Activated CD4-positive, CD25-positive, alpha-beta regulatory T cell treated with anti-CD3 and anti-CD28 coated beads, Interleukin-2, amount 50 U/mL, for 24 hours (primary cell): ENCODE data around the gene RBP2.

Experiments used
- ATAC-seq, 2 donors: fragments of 150-1000 bp; cut with Tn5 transposase; one replicate each; pipeline ENCODE4 v1.10.0; 2021; ENCODE audit warnings: mild to moderate bottlenecking in 1 of 2, moderate library complexity in 1 of 2

RBP2 gene

DNA sequence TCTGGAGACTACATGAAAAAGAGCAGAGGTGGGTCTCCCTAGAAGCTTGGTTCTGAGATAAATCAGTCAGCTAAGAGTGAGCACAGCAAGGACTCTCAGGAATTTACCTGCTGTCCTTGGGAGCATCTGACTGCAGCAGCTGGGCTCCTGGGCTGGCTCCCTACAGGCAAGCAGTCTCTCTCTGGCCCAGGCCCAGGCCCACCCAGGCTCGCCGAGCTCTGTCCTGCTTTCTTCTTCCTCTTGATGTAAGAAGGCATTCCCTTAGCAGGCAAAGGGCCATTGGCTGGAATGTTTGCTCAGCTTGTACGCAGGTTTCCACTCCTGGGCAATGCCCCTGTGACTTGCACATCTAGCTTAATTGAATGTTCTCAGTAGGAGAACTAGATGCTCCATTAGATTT lies 4.3 kb upstream of the RBP2 start:
- ATAC-seq = no peak

DNA sequence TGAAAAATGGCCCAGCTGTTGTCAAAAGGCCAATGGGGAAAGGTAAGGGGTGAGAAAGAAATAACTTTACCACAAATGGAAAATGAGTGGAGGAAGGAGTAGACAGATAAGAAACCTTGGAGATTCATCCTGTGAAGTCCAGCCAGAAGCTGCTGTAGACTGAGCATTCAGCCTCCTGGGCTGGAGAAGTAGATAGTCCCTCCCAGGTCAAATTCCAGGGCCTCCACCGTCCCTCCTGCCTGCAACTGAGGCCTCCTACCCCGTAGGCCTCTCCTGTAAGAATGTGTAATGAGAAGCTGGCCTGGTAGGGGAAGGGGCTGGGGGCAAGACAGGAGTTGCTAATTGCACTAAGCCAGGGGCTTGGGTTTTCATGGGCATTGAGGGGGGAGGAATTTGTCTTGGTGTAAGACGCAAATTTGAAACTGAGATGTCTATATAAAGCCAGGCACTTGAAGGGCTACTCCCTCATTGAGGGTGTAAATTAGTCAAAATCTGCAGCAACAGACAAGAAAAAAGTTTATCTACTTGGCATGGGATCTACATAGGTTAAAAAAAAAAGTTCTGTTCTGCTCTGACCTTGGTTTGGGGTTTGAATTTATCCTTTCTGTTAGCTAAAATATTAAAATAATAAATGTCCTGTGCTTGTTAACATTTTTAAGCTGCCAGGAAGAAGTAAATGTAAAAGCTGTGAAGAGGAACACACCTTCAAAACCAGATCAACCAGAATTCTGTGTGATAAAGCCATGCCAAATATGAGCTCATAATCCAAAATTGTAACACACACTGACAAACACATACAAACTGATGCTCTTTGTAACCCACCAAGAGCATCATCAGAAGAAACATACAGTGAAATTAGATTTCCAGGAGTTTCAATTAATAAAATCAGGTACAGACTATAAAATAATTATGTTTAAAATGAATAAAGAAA lies 1.7 kb upstream of the RBP2 start:
- ATAC-seq = no peak

GRCh38 chr3:139473155-139473771 lies 3.1 kb downstream of the RBP2 start:
- ATAC-seq = no peak

DNA sequence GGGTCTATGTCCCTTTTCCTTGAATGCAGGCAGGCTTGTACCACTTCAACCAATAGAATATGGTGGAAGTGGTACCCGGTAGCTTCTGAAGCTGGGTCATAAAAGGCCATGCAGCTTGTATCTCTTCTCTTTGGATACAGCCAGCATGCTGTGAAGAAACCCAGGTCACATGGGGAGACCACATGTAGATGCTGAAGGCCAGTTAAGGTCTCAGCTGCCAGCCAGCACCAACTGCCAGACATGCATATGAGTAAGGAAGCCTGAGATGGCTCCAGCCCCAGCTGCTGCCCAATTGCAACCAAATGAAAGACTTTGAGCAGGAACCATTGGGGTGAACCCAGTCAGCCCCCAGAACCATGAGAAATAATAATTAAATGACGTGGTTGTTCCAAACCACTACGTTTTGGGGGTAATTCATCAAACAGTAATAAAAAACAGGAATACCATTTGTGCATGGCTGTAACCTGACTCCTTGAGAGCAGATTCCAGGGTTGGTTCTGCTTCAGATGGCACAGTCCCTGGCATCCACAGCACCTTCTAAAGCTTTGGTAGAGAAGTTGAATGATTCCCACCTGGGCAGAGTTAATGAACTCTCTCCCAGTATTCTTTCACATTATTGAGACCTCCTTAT lies 3.8 kb downstream of the RBP2 start:
- no peak for ATAC-seq

- ATAC-seq = no peak
Observed at GRCh38 chr3:139470199-139470598, 6.1 kb downstream of the RBP2 start.

GRCh38 chr3:139468399-139468798 lies 7.9 kb downstream of the RBP2 start:
- no peak for ATAC-seq

GRCh38 chr3:139466360-139466759 lies 10.0 kb downstream of the RBP2 start:
- ATAC-seq = no peak

DNA sequence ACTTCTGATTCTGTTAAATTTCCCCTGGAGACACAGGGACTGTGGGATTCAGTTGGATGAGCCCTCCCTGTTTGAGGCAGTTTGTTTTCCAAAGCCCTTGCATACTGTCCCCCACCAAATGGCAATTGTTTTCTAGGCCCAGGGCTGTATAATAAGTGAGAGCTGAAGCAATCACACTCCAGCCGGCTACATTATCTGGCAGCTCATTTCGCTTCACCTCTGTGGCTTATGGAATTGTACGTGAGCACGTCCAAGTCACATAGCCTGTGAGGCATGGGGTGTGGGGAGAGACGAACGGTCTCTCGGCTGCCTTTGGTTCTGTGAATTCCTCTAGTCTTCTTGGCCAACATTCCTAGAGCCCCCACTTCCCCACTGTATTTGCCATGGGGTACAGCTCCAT lies 10.7 kb downstream of the RBP2 start:
- no peak for ATAC-seq

DNA sequence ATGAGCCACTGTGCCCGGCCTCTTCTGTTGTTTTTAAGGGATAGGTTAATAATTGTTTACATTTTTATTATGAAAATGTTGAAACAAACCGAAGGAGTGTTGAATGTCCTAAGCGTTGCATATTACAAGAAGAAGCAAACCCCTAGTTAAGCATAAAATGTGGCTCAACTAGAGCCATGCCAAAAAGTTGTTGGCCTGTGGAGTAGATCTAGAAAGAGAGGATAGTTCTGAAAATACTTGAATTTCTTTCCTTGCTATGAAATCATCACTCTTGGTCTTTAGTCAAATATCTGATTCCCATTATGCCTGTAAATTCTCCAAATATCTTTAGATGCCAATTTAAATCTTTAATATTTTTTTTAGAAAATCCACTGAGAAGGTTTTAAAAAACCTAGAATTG lies 12.8 kb downstream of the RBP2 start:
- ATAC-seq = no peak

DNA sequence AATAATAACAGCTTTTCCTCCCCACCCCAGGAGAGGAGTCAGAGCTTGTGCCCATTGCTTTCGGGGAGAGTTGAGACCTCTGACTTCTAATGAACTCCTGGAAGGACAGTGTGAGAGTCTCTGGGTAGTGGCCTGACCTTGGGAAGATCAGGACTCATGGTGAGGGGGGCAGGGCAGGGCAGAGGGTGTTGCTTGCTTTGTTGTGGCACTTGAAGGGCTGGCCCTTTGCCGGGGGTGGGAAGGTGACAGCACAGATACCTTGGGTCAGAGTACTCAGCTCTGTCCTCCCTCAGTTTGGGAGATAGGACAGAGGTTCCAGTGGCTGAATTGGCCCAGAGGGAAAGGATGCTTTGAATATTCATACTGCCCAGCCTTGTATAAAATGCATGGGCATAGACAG lies 15.8 kb downstream of the RBP2 start:
- ATAC-seq = no peak

- no peak for ATAC-seq
Observed at GRCh38 chr3:139460076-139460475, 16.2 kb downstream of the RBP2 start.

GRCh38 chr3:139458348-139458747 lies 18.0 kb downstream of the RBP2 start:
- no peak for ATAC-seq

DNA sequence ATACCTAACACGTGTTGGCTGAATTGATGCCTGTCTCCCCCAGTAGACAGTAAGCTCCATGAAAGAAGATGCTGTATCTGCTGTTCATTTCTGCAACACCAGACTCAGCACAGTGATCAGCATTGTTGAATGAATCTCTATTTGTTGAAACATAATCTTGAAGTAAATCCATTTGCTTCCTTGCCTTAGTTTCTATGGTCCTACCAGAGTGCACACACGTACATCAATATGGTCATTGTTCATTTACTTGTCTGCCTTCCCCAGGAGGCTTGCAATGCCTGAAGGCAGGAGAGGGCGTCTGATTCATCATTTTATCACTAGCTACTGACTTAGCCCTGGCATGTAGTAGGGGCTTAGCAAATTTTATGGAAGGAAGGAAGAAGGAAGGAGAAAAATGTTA lies 19.2 kb downstream of the RBP2 start:
- ATAC-seq = no peak

DNA sequence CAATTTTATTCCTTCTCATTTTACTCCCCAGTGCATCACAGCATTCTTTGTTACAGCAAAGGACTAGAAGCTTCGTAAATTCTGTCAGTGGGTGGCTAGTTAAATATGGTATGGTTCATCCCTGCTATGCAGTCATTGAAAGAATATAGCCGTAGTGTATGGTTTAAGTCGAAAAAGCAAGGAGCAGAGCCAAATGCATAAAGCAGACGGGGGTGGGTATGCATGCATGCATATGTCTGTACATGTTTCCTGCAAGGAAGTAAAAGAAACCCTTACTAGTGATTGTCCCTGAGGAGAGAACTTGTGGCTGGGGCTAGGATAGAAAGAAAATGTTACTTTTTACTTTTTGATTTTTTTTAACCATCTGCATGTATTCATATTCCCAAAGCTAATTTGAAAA lies 19.9 kb downstream of the RBP2 start:
- no peak for ATAC-seq

DNA sequence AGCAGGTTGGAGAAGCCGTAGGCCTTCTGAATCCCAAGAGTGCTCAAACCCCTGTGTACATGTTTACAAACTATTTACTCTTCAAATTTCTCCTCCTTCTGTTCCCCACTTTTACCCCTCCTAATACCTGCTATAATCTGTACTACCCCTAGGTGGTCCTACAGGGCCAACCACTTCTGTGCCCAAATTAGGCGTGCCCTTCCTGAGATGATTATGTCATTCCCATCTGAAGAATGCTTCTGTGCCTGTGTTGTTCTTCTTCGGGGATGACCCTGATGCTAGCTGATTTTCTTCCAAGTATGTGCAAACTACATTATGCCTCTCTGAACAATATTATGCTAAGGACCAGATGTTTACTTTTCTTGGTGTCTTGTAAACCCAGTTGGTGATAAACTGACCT lies 20.5 kb downstream of the RBP2 start:
- ATAC-seq = no peak

GRCh38 chr3:139455206-139455605 lies 21.1 kb downstream of the RBP2 start:
- no peak for ATAC-seq

DNA sequence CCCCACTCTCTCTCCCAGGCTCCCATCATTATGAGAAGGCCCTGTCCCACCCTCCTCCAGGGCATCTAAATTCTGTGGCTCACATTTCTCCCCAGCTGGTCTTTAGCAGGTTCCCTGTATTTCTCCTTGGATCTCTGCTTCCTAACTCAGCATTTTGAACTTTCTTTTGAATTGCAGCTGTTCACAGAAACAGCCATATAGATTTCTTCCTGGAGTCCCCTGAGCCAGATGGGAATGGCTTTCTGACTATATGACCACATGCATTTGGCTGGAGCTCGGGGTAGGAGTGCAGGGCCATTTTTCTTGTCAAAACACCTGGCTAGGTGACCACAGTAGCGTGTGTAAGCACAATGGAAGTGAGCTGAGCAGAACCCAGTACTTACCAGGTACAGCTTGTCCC lies 22.0 kb downstream of the RBP2 start:
- ATAC-seq = no peak

DNA sequence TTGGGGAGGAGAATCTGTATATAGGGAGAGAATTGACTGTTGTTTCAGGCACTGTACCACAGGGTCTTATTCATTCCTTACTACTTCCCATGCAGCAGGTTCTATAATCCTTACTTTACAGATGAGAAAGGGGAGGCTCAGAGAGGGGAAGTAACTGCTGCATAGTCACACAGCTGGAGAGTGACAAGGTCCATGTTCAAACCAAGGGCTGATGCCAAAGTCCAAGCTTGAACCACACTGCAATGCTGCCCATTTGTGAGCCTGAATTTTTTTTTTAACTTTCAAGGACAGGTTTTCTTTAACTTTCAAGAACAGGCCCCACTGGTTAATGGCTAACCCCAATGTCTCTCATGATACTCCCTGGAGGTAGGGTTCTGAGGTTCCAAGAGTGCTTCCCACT lies 26.2 kb downstream of the RBP2 start:
- ATAC-seq = no peak

- no peak for ATAC-seq
Observed at GRCh38 chr3:139449566-139449965, 26.8 kb downstream of the RBP2 start.

- no peak for ATAC-seq
Observed at GRCh38 chr3:139448104-139448503, 28.2 kb downstream of the RBP2 start.

- no peak for ATAC-seq
Observed at GRCh38 chr3:139447486-139447885, 28.8 kb downstream of the RBP2 start.

DNA sequence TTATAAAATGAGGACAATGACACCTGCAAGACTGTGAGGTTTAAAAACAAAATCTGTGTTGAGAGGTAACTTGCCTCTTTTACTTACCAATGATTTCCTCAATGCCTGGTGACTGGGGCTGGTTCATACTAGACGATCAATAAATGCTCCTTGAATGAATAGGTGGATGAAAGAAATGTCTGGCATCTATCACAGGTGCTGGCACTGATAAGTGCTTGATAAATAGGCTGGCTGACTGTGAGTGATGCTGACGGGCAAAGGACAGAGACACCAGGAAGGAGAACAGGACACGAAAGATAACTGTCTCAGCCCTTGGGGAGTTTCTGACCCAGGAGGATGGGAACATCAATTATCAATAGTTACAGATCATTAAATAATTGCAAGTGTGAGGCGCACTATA lies 31.9 kb downstream of the RBP2 start:
- no peak for ATAC-seq

DNA sequence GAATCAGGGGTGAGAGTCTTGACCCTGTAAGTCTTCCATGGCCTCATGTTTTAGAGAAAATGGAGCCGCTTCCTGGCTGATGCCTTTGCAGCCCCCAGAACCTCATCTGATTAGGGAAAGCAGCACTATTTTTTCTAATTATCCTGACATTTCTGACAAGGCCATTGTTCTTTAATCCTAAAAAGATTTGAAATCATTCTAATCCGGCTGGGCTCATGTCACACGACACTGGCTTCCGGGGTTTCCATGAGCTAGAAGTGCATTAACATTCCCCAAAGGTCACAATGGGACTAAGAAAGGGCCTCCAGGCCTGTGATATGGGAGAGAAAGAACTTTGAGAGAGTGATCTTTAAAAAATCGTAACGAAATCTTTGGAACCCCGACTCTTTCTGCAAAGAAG lies 33.1 kb downstream of the RBP2 start:
- no peak for ATAC-seq

DNA sequence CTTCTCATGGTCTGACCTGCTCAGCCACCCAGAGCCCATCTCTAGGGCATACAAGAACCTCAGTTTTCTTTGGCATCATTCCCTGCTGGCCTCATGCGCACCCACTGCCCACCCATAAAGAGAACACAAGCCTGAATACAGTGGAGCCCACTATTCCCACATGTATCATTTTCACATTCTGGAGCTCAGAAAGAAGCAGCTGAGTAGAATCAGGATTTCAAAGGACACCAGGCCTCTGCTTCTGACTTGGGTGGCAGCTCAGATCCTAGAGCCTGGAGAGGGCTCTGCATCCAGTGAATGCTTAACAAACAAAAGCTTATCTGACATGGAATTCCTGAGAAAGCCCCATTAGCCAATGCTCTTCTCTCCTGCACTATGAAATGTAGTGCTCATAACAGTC lies 34.7 kb downstream of the RBP2 start:
- ATAC-seq = no peak
